Measurements from ENCODE around the gene CDH23. TPM values are rescaled to one million over a fixed set of nuclear protein-coding genes. Genes with fewer than 3 reads are reported as not detected.

CDH23 gene
- total and polyA plus RNA-seq, 2 donors (not counting 1 experiment from before 2014, with no cell fraction given) = 0.37 to 0.89 TPM

DNA sequence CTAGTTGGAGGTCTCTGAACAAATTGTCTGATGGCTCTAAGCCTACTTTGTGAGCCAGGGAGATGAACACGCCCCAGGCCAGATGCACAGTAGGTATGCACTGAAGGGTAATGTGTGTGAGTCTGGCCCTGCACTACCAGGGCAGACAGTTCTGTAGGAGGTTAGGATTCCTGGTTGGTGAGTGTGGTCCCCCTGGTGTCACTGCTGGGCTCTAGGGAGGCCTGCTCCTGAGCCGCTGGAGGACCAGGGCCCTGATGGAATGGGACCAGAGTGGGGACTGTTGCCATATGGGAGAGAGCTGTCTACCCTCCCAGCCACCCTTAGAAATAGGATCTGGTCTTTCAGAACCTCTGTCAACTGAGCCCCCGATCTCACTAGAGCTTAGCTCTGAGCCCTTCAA is 42.0 kb downstream of the CDH23 start:
- TF ChIP-seq, protein P1, sequence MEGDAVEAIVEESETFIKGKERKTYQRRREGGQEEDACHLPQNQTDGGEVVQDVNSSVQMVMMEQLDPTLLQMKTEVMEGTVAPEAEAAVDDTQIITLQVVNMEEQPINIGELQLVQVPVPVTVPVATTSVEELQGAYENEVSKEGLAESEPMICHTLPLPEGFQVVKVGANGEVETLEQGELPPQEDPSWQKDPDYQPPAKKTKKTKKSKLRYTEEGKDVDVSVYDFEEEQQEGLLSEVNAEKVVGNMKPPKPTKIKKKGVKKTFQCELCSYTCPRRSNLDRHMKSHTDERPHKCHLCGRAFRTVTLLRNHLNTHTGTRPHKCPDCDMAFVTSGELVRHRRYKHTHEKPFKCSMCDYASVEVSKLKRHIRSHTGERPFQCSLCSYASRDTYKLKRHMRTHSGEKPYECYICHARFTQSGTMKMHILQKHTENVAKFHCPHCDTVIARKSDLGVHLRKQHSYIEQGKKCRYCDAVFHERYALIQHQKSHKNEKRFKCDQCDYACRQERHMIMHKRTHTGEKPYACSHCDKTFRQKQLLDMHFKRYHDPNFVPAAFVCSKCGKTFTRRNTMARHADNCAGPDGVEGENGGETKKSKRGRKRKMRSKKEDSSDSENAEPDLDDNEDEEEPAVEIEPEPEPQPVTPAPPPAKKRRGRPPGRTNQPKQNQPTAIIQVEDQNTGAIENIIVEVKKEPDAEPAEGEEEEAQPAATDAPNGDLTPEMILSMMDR (IDR thresholded peaks at IDR 0.05) = no peak
- no peak for TF ChIP-seq EZH2 (IDR thresholded peaks at IDR 0.05; ENCODE audit: borderline replicate concordance, insufficient read depth, low read depth, low read length, poor library complexity, severe bottlenecking)
- ChIA-PET POLR2A (no interaction called here), CTCF (no interaction called here)
- H3K27ac Mint-ChIP-seq = no peak overlapping the region
- Histone ChIP-seq H3K4me3 (ENCODE audit: control extremely low read depth in 1 of 5, extremely low read depth in 1 of 5, insufficient read depth in 1 of 5, low read depth in 2 of 5, low read length in 4 of 5) (no peak overlapping the region), H4K20me1 (ENCODE audit: control insufficient read depth, insufficient read depth, low read length, poor library complexity, severe bottlenecking) (no peaks in the 10 kb centered on the region), H3K9ac (ENCODE audit: low read length) (no peak overlapping the region), H3K4me1 (ENCODE audit: control insufficient read depth in 2 of 2, insufficient read depth in 2 of 2, low read length in 2 of 2) (no peaks in the 10 kb centered on the region), H3K27me3 (replicated peaks in 1 of 4; ENCODE audit: control extremely low read depth in 1 of 4, control insufficient read depth in 3 of 4, insufficient read depth in 4 of 4, low read length in 3 of 4) (no peaks in the 10 kb centered on the region), H3K4me2 (replicated peaks; ENCODE audit: low read depth, low read length, poor library complexity, severe bottlenecking) (no peak overlapping the region), H3K9me3 (ENCODE audit: control extremely low read depth in 1 of 3, control insufficient read depth in 2 of 3, insufficient read depth in 1 of 3, low read length in 2 of 3) (no peaks in the 10 kb centered on the region), H2AFZ (ENCODE audit: insufficient read depth, low read depth, low read length, poor library complexity, severe bottlenecking) (no peak overlapping the region), H3K79me2 (ENCODE audit: control insufficient read depth, insufficient read depth, low read length) (no peaks in the 10 kb centered on the region), H3K27ac (ENCODE audit: low read length in 2 of 2) (no peak overlapping the region), H3K36me3 (replicated peaks in 1 of 2; ENCODE audit: control extremely low read depth in 1 of 2, control insufficient read depth in 1 of 2, extremely low read depth in 1 of 2, insufficient read depth in 2 of 2, low read length in 1 of 2) (no peaks in the 10 kb centered on the region)
- DNase-seq = no peak
- H3K9me3 Mint-ChIP-seq (ENCODE audit: insufficient read depth) = no peaks in the 10 kb centered on the region
- H3K27me3 Mint-ChIP-seq = peaks cover 3% of the 10 kb centered on the region
- WGBS (ENCODE audit: insufficient coverage) = 95% methylated on average over 2 of the region's 3 CpGs
- H3K4me3 Mint-ChIP-seq = no peak overlapping the region
- H3K4me1 Mint-ChIP-seq = no peaks in the 10 kb centered on the region
- ATAC-seq (ENCODE audit: low read depth) = no peak
- intact Hi-C loops (cut with micrococcal nuclease) = no loop called here

DNA sequence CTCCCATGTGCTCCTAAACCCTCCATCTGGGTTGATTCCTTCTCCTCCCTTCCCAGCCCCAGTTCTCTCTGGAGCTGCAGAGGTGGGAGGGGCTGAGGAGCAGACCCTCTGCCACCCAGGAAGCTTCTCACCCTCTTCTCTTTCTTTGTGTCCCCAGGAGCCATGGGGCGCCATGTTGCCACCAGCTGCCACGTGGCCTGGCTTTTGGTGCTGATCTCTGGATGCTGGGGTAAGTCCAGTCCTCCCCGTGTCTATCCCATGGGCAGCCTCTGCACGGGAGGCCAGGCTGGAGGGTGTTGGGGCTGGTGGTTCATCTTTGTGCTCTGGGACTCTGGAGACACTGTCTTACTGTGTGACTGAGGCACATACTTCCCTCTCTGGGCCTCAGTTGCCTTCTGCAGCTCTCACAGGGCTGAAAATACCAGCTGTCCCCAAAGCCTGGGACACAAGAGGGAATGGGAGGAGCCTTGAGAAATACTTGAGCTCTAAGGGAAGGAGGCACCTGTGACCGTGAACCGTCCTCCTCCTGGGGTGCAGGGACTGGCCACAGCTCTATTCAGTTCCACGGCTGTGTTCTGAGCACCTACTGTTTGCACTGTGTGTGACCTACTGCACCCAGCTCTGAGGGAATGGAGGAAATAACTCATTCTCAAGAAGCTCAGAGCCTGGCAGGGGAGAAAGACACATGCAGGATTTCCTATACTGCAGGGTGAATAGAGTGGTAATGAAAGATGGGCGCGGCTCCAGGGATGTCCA is 43.1 kb downstream of the CDH23 start:
- Histone ChIP-seq H3K9ac (ENCODE audit: low read length) (no peak overlapping the region), H3K4me2 (replicated peaks; ENCODE audit: low read depth, low read length, poor library complexity, severe bottlenecking) (no peak overlapping the region), H3K79me2 (ENCODE audit: control insufficient read depth, insufficient read depth, low read length) (no peaks in the 10 kb centered on the region), H4K20me1 (ENCODE audit: control insufficient read depth, insufficient read depth, low read length, poor library complexity, severe bottlenecking) (no peaks in the 10 kb centered on the region), H2AFZ (ENCODE audit: insufficient read depth, low read depth, low read length, poor library complexity, severe bottlenecking) (no peak overlapping the region), H3K27ac (ENCODE audit: low read length in 2 of 2) (no peak overlapping the region), H3K4me1 (ENCODE audit: control insufficient read depth in 2 of 2, insufficient read depth in 2 of 2, low read length in 2 of 2) (no peaks in the 10 kb centered on the region), H3K4me3 (ENCODE audit: control extremely low read depth in 1 of 5, extremely low read depth in 1 of 5, insufficient read depth in 1 of 5, low read depth in 2 of 5, low read length in 4 of 5) (no peak overlapping the region), H3K36me3 (replicated peaks in 1 of 2; ENCODE audit: control extremely low read depth in 1 of 2, control insufficient read depth in 1 of 2, extremely low read depth in 1 of 2, insufficient read depth in 2 of 2, low read length in 1 of 2) (no peaks in the 10 kb centered on the region), H3K27me3 (replicated peaks in 1 of 4; ENCODE audit: control extremely low read depth in 1 of 4, control insufficient read depth in 3 of 4, insufficient read depth in 4 of 4, low read length in 3 of 4) (no peaks in the 10 kb centered on the region), H3K9me3 (ENCODE audit: control extremely low read depth in 1 of 3, control insufficient read depth in 2 of 3, insufficient read depth in 1 of 3, low read length in 2 of 3) (no peaks in the 10 kb centered on the region)
- Mint-ChIP-seq H3K4me1 (no peaks in the 10 kb centered on the region), H3K9me3 (ENCODE audit: insufficient read depth) (no peaks in the 10 kb centered on the region), H3K27me3 (no peaks in the 10 kb centered on the region), H3K4me3 (no peak overlapping the region), H3K27ac (no peak overlapping the region)
- TF ChIP-seq, protein P1 (IDR thresholded peaks at IDR 0.05) = no peak
- no peak for TF ChIP-seq EZH2 (IDR thresholded peaks at IDR 0.05; ENCODE audit: borderline replicate concordance, insufficient read depth, low read depth, low read length, poor library complexity, severe bottlenecking)
- 83% methylated on average over 8 of the region's 9 CpGs for WGBS (ENCODE audit: insufficient coverage)
- ATAC-seq (ENCODE audit: low read depth) (no peak), DNase-seq (no peak)
- ChIA-PET POLR2A (no interaction called here), CTCF (interaction anchor here (0.6 kb wide), 1 partner anchor 15 kb away, joined by 4 read pairs; no protein-coding TSS in a partner anchor)
- intact Hi-C loops (cut with micrococcal nuclease) = no loop called here
